Measurements from ENCODE around the gene LRRC75A. TPM values are rescaled to one million over a fixed set of nuclear protein-coding genes. Genes with fewer than 3 reads are reported as not detected.
"Not testable (repeated sequence)": the region's sequence is repeated elsewhere in the genome, so short reads cannot be mapped to it uniquely, and the experiment has no call there.

The LRRC75A gene
- total and polyA plus RNA-seq, 3 donors from 2014 or later: 39.1 to 47.9 (median 44.5) TPM

DNA sequence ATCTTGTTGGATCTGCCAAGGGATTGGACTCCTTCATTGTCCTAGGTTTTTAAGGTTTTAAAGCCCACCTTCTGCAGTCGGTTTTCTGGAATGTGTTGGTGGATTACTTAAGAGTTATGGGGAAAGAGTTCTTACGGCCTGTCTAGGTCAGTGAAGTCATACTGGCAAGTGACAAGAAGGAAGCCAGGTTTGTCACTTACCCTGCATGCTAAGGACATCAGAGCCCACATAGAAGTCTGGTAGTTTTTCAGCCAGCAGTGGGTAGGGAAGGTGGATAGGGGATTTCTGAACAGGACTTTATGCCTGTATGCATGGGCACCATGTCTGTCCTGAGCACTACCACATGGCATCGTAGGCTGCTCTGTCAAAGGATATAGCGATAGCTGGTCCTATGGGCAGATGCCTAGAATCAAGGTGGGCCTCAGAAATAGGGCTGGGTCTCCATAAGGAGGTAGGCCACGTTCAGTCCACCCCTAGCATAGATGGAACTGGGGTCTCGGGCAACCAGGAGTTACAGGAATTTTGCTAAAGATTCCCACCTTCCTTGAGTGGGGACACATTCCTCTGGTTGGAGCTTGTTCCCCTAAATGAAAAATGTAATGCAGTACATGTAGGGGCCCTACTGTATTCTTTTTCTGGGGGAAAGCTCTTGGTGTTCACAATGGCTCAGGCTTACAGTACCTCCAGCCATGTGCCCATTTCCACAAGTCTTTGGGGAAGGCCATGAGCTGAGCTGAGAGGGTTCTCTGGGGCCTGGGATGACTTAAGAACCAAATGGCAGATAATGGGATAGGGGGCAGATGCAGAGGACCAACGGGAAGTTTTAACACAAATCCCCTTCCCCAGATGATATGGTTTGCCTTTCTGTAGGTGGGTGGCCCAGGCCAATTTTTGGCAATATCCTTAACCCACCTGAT, 49.1 kb downstream of the LRRC75A start:
- no peaks in the 10 kb centered on the region for H3K36me3 ChIP-seq (ENCODE audit: low read depth, missing control alignments)
- no peak overlapping the region for H3K4me3 ChIP-seq
- WGBS, 2 donors: 77 to 82% methylated on average over 7 of the region's 7 CpGs
- no peak for DNase-seq
- H3K27ac ChIP-seq: no peak overlapping the region
- TF ChIP-seq, protein P1, sequence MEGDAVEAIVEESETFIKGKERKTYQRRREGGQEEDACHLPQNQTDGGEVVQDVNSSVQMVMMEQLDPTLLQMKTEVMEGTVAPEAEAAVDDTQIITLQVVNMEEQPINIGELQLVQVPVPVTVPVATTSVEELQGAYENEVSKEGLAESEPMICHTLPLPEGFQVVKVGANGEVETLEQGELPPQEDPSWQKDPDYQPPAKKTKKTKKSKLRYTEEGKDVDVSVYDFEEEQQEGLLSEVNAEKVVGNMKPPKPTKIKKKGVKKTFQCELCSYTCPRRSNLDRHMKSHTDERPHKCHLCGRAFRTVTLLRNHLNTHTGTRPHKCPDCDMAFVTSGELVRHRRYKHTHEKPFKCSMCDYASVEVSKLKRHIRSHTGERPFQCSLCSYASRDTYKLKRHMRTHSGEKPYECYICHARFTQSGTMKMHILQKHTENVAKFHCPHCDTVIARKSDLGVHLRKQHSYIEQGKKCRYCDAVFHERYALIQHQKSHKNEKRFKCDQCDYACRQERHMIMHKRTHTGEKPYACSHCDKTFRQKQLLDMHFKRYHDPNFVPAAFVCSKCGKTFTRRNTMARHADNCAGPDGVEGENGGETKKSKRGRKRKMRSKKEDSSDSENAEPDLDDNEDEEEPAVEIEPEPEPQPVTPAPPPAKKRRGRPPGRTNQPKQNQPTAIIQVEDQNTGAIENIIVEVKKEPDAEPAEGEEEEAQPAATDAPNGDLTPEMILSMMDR (IDR thresholded peaks at IDR 0.05): no peak
- TF ChIP-seq POLR2A (IDR thresholded peaks at IDR 0.05): no peak
- no peaks in the 10 kb centered on the region for H3K27me3 ChIP-seq
- peaks cover 26% of the 10 kb centered on the region for H3K4me1 ChIP-seq
- no peaks in the 10 kb centered on the region for H3K9me3 ChIP-seq
- intact Hi-C loops (cut with DNase I; ENCODE audit: low total_unique reads): no loop called here

DNA sequence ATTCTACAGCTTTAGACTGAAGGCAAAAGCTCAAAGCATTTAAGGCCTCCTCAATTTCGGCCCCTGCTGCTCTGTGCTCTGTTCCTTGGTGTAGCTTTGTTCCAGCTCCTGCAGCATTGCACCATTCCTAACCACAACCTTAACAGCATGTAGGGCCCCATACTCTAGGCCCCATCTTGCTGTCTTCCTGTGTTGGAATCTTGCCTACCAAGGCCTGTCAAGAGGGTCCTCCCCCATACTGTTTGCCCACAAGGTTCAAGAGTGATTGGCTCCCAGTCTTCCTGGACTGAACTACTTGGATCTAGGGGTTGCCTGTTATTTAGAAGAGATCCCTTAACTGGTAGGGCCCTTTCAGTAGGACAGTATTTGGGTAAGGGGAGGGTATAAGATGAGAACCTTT, 49.9 kb downstream of the LRRC75A start:
- DNase-seq: no peak
- TF ChIP-seq, protein P1 (IDR thresholded peaks at IDR 0.05): no peak
- no peak for TF ChIP-seq POLR2A (IDR thresholded peaks at IDR 0.05)
- WGBS, 2 donors: 93 to 97% methylated on average over 1 of the region's 1 CpG
- peaks cover 26% of the 10 kb centered on the region for H3K4me1 ChIP-seq
- H3K9me3 ChIP-seq: no peaks in the 10 kb centered on the region
- no peak overlapping the region for H3K27ac ChIP-seq
- no peak overlapping the region for H3K4me3 ChIP-seq
- intact Hi-C loops (cut with DNase I; ENCODE audit: low total_unique reads): no loop called here
- H3K36me3 ChIP-seq (ENCODE audit: low read depth, missing control alignments): no peaks in the 10 kb centered on the region
- H3K27me3 ChIP-seq: no peaks in the 10 kb centered on the region

DNA sequence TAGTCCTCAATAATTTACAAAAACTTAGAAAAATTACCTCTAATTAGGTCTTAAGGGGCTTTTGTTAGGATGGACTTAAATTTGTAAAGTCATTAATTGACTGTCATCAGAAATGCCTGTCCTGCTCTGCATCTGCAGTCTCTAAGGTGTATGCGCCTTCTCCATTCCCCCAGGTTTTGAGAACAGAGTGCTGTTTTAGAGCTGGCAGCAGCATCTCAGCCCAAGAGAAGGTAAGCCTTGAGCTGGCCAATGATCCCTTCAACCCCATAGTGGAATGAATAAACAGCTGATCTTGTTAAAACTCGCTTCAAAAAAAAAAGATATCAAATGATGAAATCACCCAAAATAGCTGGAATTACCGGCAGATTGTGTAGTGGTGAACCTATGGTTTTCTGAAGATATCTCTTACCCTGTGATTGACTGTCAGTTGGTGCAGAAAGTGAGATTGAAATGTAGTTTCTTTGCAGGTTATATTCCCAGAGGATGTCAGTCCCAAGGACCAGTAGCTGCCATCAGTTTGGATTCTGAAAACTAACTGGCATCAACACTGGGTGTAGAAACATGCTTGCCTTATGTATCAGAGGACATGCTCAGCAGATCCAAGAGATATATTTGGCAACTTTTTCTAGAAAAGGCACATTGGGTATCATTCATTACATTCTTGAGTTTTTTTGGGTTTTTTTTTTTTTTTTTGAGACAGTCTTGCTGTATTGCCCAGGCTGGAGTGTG, 50.9 kb downstream of the LRRC75A start:
- peaks cover 26% of the 10 kb centered on the region for H3K4me1 ChIP-seq
- H3K9me3 ChIP-seq: no peaks in the 10 kb centered on the region
- H3K27ac ChIP-seq: no peak overlapping the region
- TF ChIP-seq, protein P1 (IDR thresholded peaks at IDR 0.05): no peak
- TF ChIP-seq POLR2A (IDR thresholded peaks at IDR 0.05): no peak
- H3K36me3 ChIP-seq (ENCODE audit: low read depth, missing control alignments): no peaks in the 10 kb centered on the region
- DNase-seq: no peak
- intact Hi-C loops (cut with DNase I; ENCODE audit: low total_unique reads): no loop called here
- H3K27me3 ChIP-seq: no peaks in the 10 kb centered on the region
- H3K4me3 ChIP-seq: no peak overlapping the region
- 89 to 93% methylated on average over 3 of the region's 3 CpGs for WGBS, 2 donors

DNA sequence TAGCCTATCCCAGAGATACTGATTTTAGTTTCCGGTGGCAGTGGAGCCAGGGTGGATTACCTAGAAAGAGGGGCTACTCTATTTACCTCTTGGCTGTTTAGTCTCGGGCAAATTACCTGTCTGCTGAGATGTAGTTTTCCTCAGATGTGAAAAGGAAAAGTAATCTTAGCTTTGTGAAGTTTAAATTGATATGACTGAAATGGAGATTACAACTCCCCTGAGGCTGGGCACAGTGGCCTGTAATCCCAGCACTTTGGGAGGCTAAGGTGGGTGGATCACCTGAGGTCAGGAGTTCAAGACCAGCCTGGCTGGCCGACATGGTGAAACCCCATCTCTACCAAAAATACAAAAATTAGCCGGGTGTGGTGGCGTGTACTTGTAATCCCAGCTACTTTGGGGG, 51.6 kb downstream of the LRRC75A start:
- WGBS, 2 donors: 61 to 81% methylated on average over 5 of the region's 5 CpGs
- H3K27me3 ChIP-seq; H3K27ac ChIP-seq; DNase-seq; H3K4me3 ChIP-seq; H3K9me3 ChIP-seq; H3K36me3 ChIP-seq (ENCODE audit: low read depth, missing control alignments); intact Hi-C loops (cut with DNase I; ENCODE audit: low total_unique reads): not testable (repeated sequence)
- H3K4me1 ChIP-seq: peaks cover 22% of the 10 kb centered on the region

DNA sequence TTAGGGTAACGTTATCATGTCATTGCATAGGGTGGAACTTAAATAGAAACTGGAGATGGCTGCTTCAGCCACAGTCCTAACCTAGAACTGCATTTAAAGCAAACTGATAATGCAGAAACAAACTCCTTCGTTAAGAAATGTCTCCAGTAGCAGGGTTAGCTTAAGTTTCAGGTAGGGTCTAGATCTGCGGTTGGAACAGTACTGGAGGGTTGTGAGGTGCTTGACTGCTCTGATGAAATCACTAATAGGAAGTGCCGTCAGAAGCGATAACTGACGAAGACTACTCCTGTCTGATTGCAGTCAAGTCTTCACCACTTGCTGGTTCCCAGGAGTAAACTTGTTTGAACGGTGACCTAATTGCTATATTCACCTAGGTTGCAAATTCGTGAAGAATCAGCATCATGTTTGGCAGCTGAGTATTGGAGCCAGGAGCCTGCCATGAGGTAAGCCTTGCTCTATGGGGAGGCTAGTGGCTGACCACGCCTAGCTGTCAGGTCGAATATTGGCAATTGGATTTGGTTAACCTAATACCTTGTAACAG, 52.1 kb downstream of the LRRC75A start:
- TF ChIP-seq, protein P1 (IDR thresholded peaks at IDR 0.05): no peak
- no peak for TF ChIP-seq POLR2A (IDR thresholded peaks at IDR 0.05)
- H3K4me1 ChIP-seq: peaks cover 17% of the 10 kb centered on the region
- peak overlapping the region; percentile 72 to 87 for H3K27ac ChIP-seq
- H3K4me3 ChIP-seq: peak overlapping the region; percentile 80 to 89
- H3K27me3 ChIP-seq: no peaks in the 10 kb centered on the region
- WGBS, 2 donors: 15 to 21% methylated on average over 9 to 10 of the region's 10 CpGs
- DNase-seq: no peak
- intact Hi-C loops (cut with DNase I; ENCODE audit: low total_unique reads): no loop called here
- no peaks in the 10 kb centered on the region for H3K36me3 ChIP-seq (ENCODE audit: low read depth, missing control alignments)
- H3K9me3 ChIP-seq: no peaks in the 10 kb centered on the region
